Occipital lobe (tissue), 2 donors: ENCODE measurements around the gene NDUFS6. TPM values are rescaled to one million over a fixed set of nuclear protein-coding genes. Genes with fewer than 3 reads are reported as not detected.
A peak's percentile ranks its signal among the peaks of the same experiment; 100 is the strongest.

Source experiments
- DNase-seq: peaks from one replicate; lab custom pipeline; 2025; lab: John Stamatoyannopoulos, UW
- total RNA-seq: library from RNA; depleted of rRNA; stranded (reverse); fragments of >200 nt; gene quantifications from one replicate; pipeline ENCODE4 v1.2.3, GENCODE V29; 2014

NDUFS6 gene
- 12.9 TPM for total RNA-seq

DNA sequence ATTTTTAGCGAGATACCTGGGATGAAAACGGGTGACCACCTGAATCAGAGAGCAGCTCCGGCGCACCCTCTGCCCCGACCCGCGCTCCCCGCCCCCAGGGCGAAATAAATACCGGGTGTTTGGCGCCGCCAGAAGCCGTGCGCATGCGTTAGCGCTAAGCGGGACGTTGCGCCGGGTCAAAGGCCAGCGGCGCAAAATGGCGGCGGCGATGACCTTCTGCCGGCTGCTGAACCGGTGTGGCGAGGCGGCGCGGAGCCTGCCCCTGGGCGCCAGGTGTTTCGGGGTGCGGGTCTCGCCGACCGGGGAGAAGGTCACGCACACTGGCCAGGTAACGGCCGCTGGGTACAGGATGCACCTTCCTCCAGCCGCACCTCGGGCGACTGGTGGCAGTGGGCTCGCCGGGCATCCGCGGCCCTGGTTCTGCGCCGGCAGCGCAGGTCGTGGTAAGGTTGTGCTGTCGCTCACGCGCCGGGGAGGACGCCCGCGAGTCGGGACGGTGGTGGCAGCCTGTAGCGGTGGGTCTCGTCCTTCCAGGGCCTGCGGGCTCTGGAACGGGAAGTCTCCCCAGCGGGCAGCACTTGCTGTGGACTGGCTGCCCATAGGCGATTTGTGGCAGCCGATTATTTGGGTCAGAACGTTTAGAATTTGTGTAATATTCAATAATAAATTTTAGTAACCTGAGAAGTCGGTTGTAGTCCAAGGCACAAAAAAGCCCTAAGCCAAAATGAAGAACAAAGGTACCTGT, at the start of gene NDUFS6:
Gene NDUFS6, plus strand, starts transcription at position 186 of the 745 bp plus-strand sequence. Its CDS starts 11 bp downstream, at position 197.
- DNase-seq: peak; percentile 73

DNA sequence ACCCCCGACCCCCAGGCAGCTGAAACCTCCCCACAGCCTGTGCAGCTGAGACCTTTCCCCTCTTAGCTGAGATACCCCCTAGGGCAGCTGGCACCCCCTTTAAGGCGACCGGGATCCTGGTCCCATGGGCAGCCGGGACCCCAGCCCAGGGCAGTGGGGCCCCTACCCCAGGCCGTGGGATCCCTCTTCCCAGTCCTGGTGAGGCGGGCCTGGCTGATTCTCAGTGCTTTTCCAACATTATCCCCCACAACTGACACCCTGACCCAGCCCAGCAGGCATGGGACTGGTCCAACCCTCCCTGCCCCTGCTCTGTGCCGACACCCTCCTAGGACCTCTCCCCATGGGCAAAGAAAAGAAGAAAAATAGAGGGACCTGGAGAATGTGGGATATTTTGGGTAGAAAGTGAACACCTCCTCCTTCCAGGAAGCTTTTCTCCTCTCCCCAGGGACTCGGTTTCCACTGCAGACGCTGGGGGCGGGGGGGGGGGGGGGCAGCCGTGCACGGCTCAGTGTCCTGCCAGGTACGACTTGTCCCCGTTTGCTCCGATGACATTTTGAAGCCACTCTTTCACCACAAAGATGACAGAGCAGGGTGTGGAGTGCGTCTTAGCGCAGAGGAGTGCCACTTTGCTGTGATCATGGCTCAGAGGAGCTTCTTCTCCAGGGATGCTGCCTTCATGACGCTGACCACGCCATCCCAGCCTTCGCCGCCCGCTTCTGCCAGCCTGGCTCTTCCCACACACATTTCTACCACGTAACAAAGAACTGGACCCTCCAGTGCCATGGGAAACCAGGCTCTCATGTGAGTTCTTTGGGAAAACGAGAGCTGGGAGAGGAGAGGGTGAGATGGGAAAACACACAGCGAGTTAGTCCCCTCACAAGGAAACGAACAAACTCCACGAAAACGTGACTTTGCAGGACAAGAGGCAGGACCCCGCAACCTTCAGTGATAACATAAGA, 49.1 kb upstream of the NDUFS6 start:
- no peak for DNase-seq

DNA sequence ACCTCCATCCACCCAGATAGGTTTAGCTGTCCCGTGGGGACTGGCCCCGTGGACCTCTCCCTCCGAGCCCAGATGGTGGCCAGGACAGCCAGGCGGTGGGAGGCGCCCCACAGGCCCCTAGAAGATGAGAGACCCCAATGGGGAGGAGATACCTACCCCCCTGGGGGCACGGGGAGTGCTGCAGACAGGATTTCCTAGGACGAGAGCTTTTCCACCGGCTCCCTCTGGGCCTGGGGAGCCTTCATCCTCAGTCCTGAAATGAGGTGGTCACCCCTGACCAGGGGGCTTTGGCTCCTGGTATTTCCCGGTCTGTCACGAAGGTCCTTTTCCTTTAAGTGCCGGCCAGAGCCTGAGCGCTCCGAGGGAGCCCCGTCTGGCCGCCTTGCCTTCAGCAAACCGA, 48.3 kb upstream of the NDUFS6 start:
- no peak for DNase-seq

DNA sequence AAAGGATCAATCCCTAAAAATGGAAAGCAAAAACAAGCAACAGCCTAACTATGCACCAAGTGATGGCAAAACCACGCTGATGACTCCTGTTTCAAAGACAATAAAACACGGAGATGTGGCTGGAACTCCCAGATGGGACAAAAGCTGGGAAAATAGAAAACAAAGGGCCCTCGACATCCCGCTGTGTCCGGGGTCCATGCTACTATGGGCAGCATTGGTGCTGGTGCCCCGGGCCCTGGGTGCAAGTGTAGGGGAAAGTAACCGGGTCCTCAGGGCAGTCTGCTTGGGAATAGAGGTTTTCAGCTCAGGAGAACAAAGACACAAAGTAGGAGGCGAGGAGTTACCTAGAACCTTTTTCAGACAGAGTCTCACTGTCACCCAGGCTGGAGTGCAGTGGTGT, 47.7 kb upstream of the NDUFS6 start:
- no peak for DNase-seq

DNA sequence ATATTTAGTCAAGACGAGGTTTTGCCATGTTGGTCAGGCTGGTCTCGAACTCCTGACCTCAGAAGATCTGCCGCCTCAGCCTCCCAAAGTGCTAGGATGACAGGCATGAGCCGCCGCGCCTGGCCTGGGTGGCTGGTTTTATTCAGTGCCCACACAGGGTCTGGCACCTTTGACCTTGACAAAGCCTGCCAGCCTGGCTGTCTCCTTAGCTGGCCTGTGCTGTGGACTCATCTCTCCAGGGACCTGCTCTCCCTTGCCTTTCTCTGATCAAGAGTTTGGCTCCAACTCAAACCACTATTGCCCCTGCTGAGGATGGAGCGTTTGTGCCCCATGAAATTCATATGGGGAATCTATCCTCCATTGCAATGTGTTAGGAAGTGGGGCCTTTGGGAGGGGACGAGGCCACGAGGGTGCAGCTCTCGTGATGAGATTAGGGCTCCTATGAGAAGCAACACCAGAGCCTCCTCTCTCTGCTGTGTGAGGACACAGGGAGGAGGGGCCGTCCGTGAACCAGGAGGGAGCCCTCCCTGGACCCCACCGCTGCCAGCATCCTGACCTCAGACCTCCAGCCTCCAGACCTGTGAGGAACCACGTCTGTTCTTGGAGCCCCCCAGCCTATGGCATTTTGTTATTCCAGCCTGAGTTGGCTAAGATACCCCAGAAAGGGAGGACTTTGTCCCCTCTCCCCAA, 46.5 kb upstream of the NDUFS6 start:
- no peak for DNase-seq

DNA sequence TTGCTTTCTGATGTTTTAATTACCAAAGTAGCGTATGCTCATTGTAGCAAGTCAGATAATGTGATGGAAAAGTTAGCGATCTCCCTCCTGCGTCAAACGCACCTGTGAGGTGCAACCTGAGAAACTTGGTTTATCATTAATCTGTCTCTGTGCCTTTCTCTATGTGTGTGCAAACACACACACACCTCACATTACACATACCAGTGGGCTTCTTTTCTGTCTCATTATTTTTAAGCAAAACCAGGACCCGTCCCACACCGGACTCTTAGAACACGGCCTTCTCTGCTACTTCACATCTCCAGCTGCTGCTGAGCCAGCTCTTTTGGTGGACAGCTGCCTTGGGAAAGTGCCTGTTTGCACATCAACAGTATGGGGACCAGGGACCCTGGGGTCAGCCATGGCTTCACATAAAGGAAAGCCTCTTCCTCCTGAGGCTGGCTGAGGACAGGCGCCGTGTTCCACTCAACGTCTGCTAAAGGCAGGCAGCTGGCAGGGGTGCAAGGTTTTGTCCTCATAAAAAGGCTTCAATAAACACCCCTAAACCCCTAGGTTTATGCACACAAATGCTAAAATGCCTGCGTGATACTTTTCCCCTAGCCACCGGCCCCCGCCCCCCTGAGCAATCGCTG, 45.8 kb upstream of the NDUFS6 start:
- no peak for DNase-seq

DNA sequence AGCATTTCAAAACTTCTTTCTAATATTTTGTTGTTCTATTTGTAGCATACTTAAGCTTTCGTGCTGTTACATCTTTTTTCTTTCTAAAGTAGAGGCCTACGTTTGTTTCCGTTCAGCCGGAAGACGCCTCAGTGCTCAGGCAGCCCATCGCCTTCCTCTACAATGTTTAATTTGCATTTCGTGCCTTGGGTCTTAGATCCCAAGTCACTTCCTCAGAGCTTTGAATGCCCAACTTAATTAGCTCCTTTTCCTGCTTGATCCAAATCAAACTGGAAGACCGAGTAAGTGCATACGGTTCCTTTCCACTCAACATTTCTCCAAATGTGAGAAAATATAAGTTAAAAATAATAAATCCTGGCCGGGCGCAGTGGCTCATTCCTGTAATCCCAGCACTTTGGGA, 44.7 kb upstream of the NDUFS6 start:
- DNase-seq: no peak

DNA sequence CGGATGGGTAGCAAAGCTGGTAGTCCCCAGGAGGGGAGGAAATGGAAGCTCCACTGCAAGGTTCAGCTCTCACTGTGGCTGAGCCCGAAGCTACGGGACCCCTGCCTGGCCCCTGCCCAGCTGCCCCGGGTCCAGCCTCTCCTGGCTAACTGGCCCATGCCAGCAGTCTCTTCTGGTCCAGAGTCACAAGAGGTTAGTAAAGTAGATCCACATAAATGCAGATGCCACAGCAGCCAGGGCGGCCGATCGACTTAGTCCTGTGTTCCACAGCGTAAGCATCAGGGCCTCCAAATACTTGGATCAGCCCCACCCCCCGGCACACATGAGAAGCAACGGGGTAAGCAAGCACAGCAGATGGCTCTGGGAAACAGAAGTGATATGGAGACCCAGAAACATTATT, 43.7 kb upstream of the NDUFS6 start:
- DNase-seq: no peak

DNA sequence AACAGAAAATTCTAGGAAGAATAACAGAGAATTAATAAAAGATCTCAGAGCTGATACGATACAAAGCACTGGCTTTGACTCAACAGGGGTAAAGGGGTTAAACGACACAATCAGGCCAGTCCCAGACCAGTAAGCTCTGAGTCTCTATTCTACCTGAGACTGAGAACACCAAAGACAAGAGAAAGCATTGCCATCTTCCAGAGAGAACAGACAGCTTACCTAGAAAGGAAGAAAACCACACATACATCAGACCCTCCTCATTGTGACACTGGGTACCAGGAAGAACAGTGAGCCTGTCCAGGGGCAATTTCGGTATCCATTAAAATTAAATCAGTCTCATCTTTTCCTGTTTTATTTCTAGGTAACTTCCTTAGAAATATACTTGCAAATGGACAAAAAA, 42.6 kb upstream of the NDUFS6 start:
- DNase-seq: no peak

DNA sequence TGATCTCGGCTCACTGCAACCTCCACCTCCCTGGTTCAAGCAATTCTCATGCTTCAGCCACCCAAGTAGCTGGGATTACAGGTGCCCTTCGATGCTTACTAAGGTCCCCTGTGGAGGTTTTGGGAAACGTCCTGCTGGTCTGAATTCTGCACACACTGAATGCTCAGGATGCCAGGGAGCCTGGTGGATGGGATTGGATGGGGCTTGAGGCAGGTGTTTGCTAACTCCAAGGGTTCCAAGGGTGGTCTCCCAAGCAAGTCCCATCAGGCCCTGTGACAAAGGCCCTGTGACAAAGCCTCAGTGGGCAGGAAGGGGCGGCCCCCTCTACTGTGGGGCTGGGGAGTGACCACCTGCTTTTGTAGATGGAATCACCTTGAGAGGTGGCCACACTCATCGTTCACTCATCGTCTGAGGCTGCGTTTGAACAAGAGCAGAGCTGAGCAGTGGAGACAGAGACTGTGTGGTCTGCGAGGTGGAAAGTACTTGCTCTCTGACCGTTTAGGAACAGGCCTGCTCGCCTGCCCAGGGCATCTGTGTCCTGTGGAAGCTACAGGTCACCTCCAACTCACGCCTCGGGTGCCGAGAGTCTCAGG, 41.7 kb upstream of the NDUFS6 start:
- DNase-seq: no peak

DNA sequence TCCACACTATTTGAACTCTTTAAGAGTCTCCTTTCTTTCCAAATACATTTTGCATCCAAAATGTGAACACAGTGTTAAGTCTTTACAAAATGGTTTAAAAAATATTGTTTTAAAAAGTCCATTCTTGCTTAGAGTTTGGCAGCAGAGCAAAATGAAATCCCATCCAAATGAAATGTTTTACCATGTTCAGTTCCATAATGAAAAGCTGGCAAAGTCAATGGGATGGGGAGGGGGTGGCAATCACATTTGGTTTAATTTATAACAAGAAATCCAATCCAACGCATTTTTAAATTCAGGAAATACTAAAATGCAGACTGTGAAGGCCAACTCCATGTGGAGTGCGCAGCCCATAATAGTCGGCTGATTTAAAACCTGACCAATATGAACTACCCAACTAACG, 41.0 kb upstream of the NDUFS6 start:
- no peak for DNase-seq

DNA sequence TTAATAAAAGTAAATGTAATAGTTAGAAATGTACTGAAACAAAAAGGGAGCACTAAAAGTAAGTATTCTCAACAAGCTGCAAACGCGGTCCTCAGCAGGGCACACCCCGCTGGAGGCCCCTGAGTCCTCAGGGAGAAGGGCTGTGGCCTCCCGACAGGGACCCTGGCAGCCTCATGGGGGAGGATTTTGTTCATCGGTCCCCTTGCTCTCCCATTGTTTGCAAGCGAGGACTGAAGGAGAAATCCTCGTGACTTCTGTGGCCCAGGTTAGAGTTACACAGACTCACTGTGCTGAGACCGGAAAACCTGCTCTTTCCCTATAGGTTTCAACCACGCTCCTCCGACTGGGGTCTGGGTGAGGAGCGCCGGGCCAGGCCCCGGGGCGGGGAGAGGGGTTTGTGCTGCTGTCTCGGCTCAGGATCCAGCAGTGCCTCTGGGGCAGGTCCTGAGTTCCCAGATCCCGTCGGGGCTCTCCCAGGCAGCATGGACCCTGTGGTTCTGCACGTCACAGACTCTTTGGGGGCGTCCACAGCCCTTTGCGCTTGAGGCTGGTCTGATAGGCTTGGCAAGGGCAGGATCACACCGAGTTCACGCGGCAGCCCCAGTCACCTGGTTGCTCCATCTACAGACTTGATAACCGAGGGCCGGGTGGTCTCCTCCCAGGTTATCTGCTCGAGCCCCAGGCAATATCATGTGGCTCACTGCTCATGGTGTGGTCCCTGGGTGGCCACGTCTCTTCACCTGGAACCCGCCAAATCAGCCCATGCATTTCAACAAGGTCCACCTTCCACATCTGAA, 40.4 kb upstream of the NDUFS6 start:
- DNase-seq: no peak

DNA sequence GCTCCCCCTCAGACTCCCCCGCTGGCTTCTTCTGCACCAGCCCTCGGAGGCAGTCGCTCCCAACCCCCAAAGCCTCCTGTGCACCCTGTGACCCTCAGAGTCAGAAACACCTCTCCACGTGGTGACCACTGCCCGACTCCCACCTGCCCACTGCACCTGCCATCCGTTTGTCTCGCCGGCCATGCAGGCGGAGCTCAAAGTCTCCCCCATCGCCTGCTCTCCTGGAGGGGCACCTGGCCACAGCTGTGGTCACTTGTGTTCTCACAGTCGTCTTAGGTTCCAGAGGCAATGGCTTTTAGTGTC, 39.8 kb upstream of the NDUFS6 start:
- DNase-seq: no peak

DNA sequence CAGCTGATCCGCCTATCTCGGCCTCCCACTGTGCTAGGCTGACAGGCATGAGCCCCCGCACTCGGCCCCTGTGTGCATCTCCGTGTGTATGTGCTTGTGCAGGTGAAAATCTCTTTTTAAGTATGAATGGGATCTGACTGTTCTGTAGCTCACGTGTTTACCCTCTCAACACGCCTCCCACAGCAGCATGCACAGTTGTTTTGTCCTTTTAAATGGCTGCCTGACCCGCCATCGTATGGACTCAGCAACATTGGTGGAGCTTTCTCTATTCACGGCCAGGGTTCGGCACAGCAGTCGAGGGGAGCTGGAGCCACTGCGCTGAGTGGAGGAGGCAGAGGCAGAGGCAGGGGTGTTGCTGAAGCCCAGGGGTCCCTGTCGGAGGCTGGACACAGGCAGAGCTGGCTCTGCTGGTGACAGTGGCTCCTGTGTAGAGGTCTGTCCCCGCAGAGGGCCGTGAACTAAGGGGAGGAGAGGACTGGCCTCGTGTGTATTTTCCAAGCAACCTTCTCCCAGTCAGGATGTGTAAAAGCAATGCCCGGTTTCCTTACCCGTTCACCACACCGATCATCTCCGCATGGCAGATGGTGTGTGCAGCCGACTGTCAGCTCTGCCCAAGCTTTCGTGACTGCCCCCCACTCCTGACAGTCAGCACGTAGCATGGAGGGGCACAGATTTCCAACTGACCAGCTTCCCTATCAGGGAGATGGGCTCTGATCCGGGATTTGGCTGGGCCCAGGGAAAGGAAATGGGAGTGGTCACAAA, 38.9 kb upstream of the NDUFS6 start:
- no peak for DNase-seq

DNA sequence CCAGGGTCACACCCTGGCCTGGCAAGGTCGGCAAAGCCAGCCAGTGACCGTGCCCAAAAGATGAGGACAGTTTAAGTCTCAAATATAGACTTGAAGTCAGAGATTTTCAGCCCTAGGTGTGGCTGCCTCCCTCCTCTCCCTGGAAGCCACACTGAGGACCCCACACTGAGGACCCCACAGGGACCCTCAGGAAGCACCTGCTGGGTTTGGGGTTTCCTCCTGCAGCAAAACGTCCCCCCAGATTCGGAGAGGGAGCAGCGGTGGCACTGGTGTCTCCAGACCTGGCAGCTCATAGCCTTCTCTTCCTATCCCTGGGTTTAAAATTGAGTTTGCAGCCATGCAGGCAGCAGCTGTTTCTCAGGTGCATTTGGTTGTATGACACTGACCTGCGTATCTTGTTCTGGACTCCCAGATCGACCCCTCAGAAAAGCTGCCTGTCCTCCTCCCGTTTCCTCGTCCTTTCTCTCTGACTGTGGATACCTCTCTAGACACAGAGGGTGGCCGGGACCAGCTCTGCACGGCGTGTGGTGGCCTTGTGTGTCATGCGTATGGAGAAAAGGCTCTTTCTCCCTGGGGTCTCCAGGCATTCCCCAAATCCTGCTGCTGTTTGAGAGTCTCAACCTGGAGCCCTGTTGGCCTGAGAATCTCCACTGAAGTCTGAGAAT, 38.2 kb upstream of the NDUFS6 start:
- no peak for DNase-seq

DNA sequence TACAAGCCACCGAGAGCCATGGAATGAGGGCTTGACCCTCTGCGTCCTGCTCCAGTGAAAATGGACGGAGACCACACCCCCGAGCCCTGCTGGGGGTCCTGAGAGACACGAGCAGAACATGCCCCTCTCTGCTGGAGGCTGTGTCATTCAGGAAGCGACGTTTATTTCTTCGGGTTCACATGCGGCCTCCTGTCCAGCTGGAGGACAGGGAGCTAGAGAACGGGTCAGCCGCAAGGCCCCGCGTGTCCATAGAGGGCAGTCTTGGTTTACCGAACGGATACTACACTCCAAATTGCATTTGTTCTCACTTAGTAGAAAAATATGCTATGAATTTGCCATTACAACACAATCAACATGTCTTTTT, 37.7 kb upstream of the NDUFS6 start:
- DNase-seq: no peak

DNA sequence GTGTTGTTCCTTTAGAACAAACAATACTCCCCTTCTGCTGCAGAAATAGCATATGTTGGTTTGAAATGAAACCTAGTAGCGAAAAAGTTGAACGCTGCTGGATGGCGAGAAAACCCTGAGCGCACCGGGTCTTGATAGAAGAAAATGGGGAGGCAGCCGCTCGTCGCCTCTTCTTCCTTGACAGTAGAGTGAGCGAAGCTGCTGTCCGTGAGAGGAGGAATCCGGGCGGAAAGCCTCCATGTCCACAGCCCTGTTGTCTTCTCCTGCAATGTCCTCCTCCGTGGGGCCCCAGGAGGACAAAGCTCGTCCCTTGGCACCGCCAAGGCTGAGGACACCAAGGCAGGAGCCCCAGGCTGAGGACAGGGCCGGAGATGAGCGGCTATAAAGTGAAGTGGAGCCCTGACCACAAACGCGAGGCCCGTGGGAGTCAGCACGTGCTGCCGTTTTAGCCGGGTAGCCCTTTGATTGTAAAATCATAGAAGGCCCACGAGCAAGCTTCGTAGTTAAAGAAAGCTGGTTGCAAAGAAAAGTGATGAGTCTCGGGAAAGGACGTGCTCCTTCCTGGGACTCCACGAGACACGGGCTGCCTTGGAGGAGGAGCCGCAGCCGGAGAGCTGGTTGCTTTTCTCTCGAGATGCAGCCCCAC, 37.1 kb upstream of the NDUFS6 start:
- no peak for DNase-seq

DNA sequence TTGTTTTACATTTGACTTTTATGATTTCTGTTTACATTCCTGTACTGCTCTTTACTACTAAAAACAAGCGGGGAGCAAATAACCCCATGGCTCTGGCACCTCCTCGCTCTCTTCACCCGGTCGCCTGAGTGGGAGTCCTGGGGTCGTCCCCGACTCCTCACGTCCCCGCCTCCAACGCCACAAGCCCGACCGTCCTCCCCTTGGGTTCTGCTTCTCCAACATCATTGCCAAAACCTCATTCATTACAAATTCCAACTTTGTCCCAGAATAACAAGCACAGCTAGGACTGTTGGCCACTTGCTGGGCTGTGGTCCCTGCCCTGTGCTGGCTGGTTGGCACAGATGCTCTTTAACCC, 36.6 kb upstream of the NDUFS6 start:
- DNase-seq: no peak
